ENCODE results near the gene MDFI. TPM values are rescaled to one million over a fixed set of nuclear protein-coding genes. Genes with fewer than 3 reads are reported as not detected.

The MDFI gene
- polyA plus RNA-seq, 1 donor from 2014 or later: 42.5 TPM

GRCh38 chr6:41690541-41691330, 52.5 kb downstream of the MDFI start:
- Histone ChIP-seq H3K36me3 (ENCODE audit: insufficient read depth, low read length) (no peaks in the 10 kb centered on the region), H3K9ac (ENCODE audit: low read length) (no peak overlapping the region), H3K4me2 (ENCODE audit: low read length) (no peak overlapping the region), H3K9me2 (ENCODE audit: insufficient read depth, low read length) (no peaks in the 10 kb centered on the region), H4K20me1 (ENCODE audit: insufficient read depth) (no peaks in the 10 kb centered on the region), H3K27me3 (ENCODE audit: insufficient read depth, low read depth, low read length) (no peaks in the 10 kb centered on the region), H3F3A (ENCODE audit: insufficient read depth, low read length, poor library complexity, severe bottlenecking) (no peaks in the 10 kb centered on the region), H3K9me3 (ENCODE audit: low read length) (no peaks in the 10 kb centered on the region), H3K79me2 (replicated peaks; ENCODE audit: insufficient read depth, low read length) (no peaks in the 10 kb centered on the region), H2AFZ (ENCODE audit: low read depth, low read length) (no peak overlapping the region), H3K27ac (ENCODE audit: low read length) (no peak overlapping the region), H3K4me3 (ENCODE audit: low read length) (no peak overlapping the region)
- TF ChIP-seq, protein P1, sequence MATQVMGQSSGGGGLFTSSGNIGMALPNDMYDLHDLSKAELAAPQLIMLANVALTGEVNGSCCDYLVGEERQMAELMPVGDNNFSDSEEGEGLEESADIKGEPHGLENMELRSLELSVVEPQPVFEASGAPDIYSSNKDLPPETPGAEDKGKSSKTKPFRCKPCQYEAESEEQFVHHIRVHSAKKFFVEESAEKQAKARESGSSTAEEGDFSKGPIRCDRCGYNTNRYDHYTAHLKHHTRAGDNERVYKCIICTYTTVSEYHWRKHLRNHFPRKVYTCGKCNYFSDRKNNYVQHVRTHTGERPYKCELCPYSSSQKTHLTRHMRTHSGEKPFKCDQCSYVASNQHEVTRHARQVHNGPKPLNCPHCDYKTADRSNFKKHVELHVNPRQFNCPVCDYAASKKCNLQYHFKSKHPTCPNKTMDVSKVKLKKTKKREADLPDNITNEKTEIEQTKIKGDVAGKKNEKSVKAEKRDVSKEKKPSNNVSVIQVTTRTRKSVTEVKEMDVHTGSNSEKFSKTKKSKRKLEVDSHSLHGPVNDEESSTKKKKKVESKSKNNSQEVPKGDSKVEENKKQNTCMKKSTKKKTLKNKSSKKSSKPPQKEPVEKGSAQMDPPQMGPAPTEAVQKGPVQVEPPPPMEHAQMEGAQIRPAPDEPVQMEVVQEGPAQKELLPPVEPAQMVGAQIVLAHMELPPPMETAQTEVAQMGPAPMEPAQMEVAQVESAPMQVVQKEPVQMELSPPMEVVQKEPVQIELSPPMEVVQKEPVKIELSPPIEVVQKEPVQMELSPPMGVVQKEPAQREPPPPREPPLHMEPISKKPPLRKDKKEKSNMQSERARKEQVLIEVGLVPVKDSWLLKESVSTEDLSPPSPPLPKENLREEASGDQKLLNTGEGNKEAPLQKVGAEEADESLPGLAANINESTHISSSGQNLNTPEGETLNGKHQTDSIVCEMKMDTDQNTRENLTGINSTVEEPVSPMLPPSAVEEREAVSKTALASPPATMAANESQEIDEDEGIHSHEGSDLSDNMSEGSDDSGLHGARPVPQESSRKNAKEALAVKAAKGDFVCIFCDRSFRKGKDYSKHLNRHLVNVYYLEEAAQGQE (IDR thresholded peaks at IDR 0.05; ENCODE audit: borderline replicate concordance): no peak
- no peak for TF ChIP-seq EP300 (conservative IDR thresholded peaks at IDR 0.05; ENCODE audit: poor library complexity, severe bottlenecking)
- TF ChIP-seq TAF1 (IDR thresholded peaks at IDR 0.05; ENCODE audit: low read depth): no peak
- no peak for TF ChIP-seq CTCF (IDR thresholded peaks at IDR 0.05; ENCODE audit: poor library complexity, severe bottlenecking)
- no peak for TF ChIP-seq RAD21 (conservative IDR thresholded peaks at IDR 0.05)
- TF ChIP-seq MXI1 (conservative IDR thresholded peaks at IDR 0.05; ENCODE audit: poor library complexity, severe bottlenecking): no peak
- TF ChIP-seq EZH2 (IDR thresholded peaks at IDR 0.05; ENCODE audit: borderline replicate concordance, insufficient read depth, low read length, poor library complexity, severe bottlenecking): no peak
- no peak for TF ChIP-seq SMC3 (conservative IDR thresholded peaks at IDR 0.05; ENCODE audit: poor library complexity)
- TF ChIP-seq POLR2AphosphoS5 (IDR thresholded peaks at IDR 0.05): no peak

DNA sequence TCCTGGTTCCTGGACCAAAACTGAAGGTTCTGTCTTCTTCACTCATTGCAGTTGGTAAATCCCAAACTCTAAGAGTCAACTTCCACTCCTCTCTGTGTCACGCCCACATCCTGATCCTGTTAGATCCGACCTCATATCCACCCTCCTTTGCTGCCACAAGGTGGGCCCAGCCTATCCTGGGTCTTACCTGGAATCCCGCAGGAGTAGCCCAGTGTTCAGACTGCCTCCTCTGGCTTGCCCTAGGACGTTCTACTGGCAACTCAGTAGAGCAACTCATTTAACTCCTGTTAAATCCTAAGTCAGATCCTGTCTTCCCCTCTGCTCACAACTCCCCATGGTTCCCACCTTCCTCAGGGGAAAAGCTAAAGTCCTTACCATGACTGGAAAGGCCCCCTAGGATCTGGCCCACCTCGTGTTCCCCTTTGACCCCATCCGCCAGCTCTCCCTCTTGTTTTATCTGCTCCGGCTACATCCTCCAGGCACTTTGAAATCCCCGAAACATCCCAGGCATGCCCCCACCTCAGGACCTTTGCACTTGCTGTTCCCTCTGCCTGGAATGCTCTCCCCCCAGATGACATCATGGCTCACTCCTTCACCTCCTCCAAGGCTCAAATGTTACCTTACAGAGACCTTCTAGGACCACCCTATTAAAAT, 53.3 kb downstream of the MDFI start:
- H3K4me3 ChIP-seq (ENCODE audit: low read length): no peak overlapping the region
- no peaks in the 10 kb centered on the region for H3K79me2 ChIP-seq (replicated peaks; ENCODE audit: insufficient read depth, low read length)
- no peaks in the 10 kb centered on the region for H3K36me3 ChIP-seq (ENCODE audit: insufficient read depth, low read length)
- H3K9ac ChIP-seq (ENCODE audit: low read length): no peak overlapping the region
- no peaks in the 10 kb centered on the region for H4K20me1 ChIP-seq (ENCODE audit: insufficient read depth)
- H3K9me2 ChIP-seq (ENCODE audit: insufficient read depth, low read length): no peaks in the 10 kb centered on the region
- no peaks in the 10 kb centered on the region for H3K9me3 ChIP-seq (ENCODE audit: low read length)
- TF ChIP-seq TAF1 (IDR thresholded peaks at IDR 0.05; ENCODE audit: low read depth) (no peak), EZH2 (IDR thresholded peaks at IDR 0.05; ENCODE audit: borderline replicate concordance, insufficient read depth, low read length, poor library complexity, severe bottlenecking) (no peak), SMC3 (conservative IDR thresholded peaks at IDR 0.05; ENCODE audit: poor library complexity) (no peak), EP300 (conservative IDR thresholded peaks at IDR 0.05; ENCODE audit: poor library complexity, severe bottlenecking) (no peak), POLR2AphosphoS5 (IDR thresholded peaks at IDR 0.05) (no peak), MXI1 (conservative IDR thresholded peaks at IDR 0.05; ENCODE audit: poor library complexity, severe bottlenecking) (no peak), CTCF (IDR thresholded peaks at IDR 0.05; ENCODE audit: poor library complexity, severe bottlenecking) (no peak), RAD21 (conservative IDR thresholded peaks at IDR 0.05) (no peak)
- TF ChIP-seq, protein P1 (IDR thresholded peaks at IDR 0.05; ENCODE audit: borderline replicate concordance): no peak
- no peak overlapping the region for H2AFZ ChIP-seq (ENCODE audit: low read depth, low read length)
- H3K27me3 ChIP-seq (ENCODE audit: insufficient read depth, low read depth, low read length): no peaks in the 10 kb centered on the region
- no peak overlapping the region for H3K4me2 ChIP-seq (ENCODE audit: low read length)
- no peak overlapping the region for H3K27ac ChIP-seq (ENCODE audit: low read length)
- no peaks in the 10 kb centered on the region for H3F3A ChIP-seq (ENCODE audit: insufficient read depth, low read length, poor library complexity, severe bottlenecking)

All from neural cell (in vitro differentiated cells).